Breast epithelium (tissue), 4 donors: ENCODE results near the gene CFH. TPM values are rescaled to one million over a fixed set of nuclear protein-coding genes. Genes with fewer than 3 reads are reported as not detected.

ENCODE experiments used
- DNase-seq, 2 donors: peaks; one replicate each; pipeline ENCODE4 v3.0.0-alpha.2; 2019; ENCODE audit warnings: low spot score in 2 of 2
- H3K27ac ChIP-seq, 2 donors: fragments of 200-600 bp; sonication (generic) in 1 of 2; one replicate each; pipeline ENCODE4 v1.5.1; 2016 to 2019; ENCODE audit warnings: mild to moderate bottlenecking in 1 of 2
- H3K27me3 ChIP-seq, 2 donors: fragments of 200-600 bp; sonication (generic) in 1 of 2; one replicate each; pipeline versions ENCODE4 v1.5.1 to v1.6.0; 2017 to 2019; ENCODE audit warnings: control low read depth in 1 of 2, mild to moderate bottlenecking in 1 of 2
- H3K36me3 ChIP-seq: fragments of 200-600 bp; one replicate; pipeline ENCODE4 v1.5.1; 2019
- H3K4me1 ChIP-seq, 2 donors: fragments of 200-600 bp; sonication (generic); one replicate each; pipeline ENCODE4 v1.5.1; 2016 to 2019; ENCODE audit warnings: control low read depth in 1 of 2
- H3K4me3 ChIP-seq, 3 donors: fragments of 200-600 bp; sonication (generic); 1 replicate in 2 of 3; 2 replicates in 1 of 3; pipeline ENCODE4 v1.5.1; 2016 to 2019; ENCODE audit warnings: mild to moderate bottlenecking in 3 of 3, moderate library complexity in 2 of 3
- H3K9me3 ChIP-seq, 2 donors: fragments of 200-600 bp; sonication (generic) in 1 of 2; one replicate each; pipeline ENCODE4 v1.5.1; 2016 to 2019; ENCODE audit warnings: control low read depth in 1 of 2
- POLR2A ChIP-seq: fragments of 450-650 bp; IDR thresholded peaks from one replicate; pipeline ENCODE4 v1.6.1; 2016; ENCODE audit warnings: antibody characterized with exemption, mild to moderate bottlenecking, moderate library complexity
- POLR2AphosphoS5 ChIP-seq, 3 donors: sonication (generic); formaldehyde crosslinking; IDR thresholded peaks; one replicate each; pipeline ENCODE4 v1.6.1; 2017; ENCODE audit warnings: antibody characterized with exemption in 3 of 3
- intact Hi-C: fragments of 100-400 bp; cut with DNase I; formaldehyde crosslinking; loops from one replicate; pipeline ENCODE4 v1.15.1; 2023; ENCODE audit warnings: low total_unique reads
- total RNA-seq, 3 donors: library from RNA; depleted of rRNA; stranded (reverse); fragments of >200 nt; gene quantifications; one replicate each; pipeline ENCODE4 v1.1.0, GENCODE V29; 2016
- TF ChIP-seq, protein P1 (sequence below), 3 donors: fragments of 450-650 bp; IDR thresholded peaks; one replicate each; pipeline ENCODE4 v1.5.1; 2016 to 2017; ENCODE audit warnings: antibody characterized with exemption in 3 of 3, mild to moderate bottlenecking in 3 of 3, moderate library complexity in 3 of 3

CFH gene
- total RNA-seq, 3 donors from 2014 or later, result 59.7 to 266 (median 82.3) TPM

GRCh38 chr1:196611873-196612272 lies 40.0 kb upstream of the CFH start:
- H3K9me3 ChIP-seq, result no peaks in the 10 kb centered on the region
- H3K4me1 ChIP-seq, result no peaks in the 10 kb centered on the region
- H3K4me3 ChIP-seq, result no peak overlapping the region
- intact Hi-C loops, result no loop called here
- peaks cover 0 to 7% of the 10 kb centered on the region in 2 donors for H3K27me3 ChIP-seq
- no peak overlapping the region for H3K27ac ChIP-seq
- TF ChIP-seq, protein P1, sequence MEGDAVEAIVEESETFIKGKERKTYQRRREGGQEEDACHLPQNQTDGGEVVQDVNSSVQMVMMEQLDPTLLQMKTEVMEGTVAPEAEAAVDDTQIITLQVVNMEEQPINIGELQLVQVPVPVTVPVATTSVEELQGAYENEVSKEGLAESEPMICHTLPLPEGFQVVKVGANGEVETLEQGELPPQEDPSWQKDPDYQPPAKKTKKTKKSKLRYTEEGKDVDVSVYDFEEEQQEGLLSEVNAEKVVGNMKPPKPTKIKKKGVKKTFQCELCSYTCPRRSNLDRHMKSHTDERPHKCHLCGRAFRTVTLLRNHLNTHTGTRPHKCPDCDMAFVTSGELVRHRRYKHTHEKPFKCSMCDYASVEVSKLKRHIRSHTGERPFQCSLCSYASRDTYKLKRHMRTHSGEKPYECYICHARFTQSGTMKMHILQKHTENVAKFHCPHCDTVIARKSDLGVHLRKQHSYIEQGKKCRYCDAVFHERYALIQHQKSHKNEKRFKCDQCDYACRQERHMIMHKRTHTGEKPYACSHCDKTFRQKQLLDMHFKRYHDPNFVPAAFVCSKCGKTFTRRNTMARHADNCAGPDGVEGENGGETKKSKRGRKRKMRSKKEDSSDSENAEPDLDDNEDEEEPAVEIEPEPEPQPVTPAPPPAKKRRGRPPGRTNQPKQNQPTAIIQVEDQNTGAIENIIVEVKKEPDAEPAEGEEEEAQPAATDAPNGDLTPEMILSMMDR (IDR thresholded peaks at IDR 0.05), result no peak
- no peak for TF ChIP-seq POLR2A
- no peak for TF ChIP-seq POLR2AphosphoS5 (IDR thresholded peaks at IDR 0.05)
- no peaks in the 10 kb centered on the region for H3K36me3 ChIP-seq
- DNase-seq, result no peak

DNA sequence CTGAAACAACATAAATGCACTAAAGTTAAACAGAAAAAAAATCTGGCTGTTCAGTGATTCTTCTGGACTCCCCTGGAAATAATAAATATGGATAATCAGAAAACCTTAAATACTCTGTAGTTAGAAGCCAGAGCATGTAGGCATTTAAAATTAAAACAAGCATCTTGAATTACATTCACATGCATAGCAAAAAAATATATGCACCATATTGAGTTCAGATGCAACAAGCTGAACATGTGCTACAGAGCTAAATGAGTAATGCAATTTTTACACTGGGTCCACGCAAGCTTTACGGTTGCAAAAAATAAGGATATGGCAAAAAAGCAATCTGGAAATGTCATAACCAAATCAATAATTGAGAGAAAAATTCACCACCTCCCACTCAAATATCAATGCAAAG lies 32.1 kb upstream of the CFH start:
- H3K4me3 ChIP-seq, result no peak overlapping the region
- DNase-seq, result no peak
- H3K36me3 ChIP-seq, result no peaks in the 10 kb centered on the region
- no peak overlapping the region for H3K27ac ChIP-seq
- intact Hi-C loops, result no loop called here
- no peaks in the 10 kb centered on the region for H3K27me3 ChIP-seq
- no peaks in the 10 kb centered on the region for H3K9me3 ChIP-seq
- no peaks in the 10 kb centered on the region for H3K4me1 ChIP-seq
- TF ChIP-seq, protein P1 (IDR thresholded peaks at IDR 0.05), result no peak
- no peak for TF ChIP-seq POLR2AphosphoS5 (IDR thresholded peaks at IDR 0.05)
- TF ChIP-seq POLR2A, result no peak

DNA sequence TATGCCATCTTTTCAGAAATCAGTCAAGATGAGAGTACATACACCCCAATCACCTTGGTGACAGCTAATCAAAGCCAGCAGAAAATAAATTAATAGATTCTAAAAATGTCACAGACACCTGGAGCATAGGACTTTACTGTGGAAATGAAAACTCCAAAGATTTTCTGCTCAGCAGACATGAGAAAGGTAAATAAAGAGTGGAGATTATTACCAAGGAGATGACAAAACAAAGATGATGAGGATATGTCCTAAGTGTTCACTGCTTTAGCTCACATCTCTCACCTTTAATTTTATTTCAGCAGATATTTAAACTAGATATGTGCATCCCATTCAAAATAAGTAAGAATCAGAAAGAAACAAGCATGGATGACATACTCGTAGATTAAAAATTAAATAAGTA lies 28.8 kb upstream of the CFH start:
- Histone ChIP-seq H3K27ac (no peak overlapping the region), H3K9me3 (peaks cover 0 to 4% of the 10 kb centered on the region in 2 donors), H3K36me3 (no peaks in the 10 kb centered on the region), H3K4me1 (no peaks in the 10 kb centered on the region), H3K4me3 (no peak overlapping the region), H3K27me3 (no peaks in the 10 kb centered on the region)
- intact Hi-C loops, result no loop called here
- DNase-seq, result no peak
- TF ChIP-seq POLR2AphosphoS5 (IDR thresholded peaks at IDR 0.05) (no peak), POLR2A (no peak)
- TF ChIP-seq, protein P1 (IDR thresholded peaks at IDR 0.05), result no peak

DNA sequence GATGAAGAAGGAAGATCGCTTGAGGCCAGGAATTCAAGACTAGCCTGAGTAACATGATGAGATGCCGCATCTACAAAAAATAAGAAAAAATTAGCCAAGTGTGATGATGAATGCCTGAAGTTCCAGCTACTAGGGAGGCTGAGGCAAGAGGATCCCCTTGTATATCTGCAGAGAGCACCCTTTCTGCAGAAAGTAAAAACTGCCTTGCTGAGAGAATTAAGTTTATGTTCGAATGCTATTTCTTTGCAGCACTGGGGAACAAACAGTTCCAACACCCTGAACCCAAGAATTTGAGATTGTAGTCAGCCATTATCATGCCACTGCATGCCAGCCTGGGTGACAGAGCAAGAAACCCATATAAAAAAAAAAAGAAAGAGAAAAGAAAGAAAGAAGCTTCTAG lies 23.0 kb upstream of the CFH start:
- intact Hi-C loops, result no loop called here
- H3K9me3 ChIP-seq, result peaks cover 7 to 15% of the 10 kb centered on the region in 2 donors
- no peaks in the 10 kb centered on the region for H3K36me3 ChIP-seq
- DNase-seq, result no peak
- no peaks in the 10 kb centered on the region for H3K4me1 ChIP-seq
- TF ChIP-seq, protein P1 (IDR thresholded peaks at IDR 0.05), result no peak
- no peak for TF ChIP-seq POLR2AphosphoS5 (IDR thresholded peaks at IDR 0.05)
- H3K27ac ChIP-seq, result no peak overlapping the region
- no peaks in the 10 kb centered on the region for H3K27me3 ChIP-seq
- no peak overlapping the region for H3K4me3 ChIP-seq

- Histone ChIP-seq H3K27me3 (no peaks in the 10 kb centered on the region), H3K36me3 (no peaks in the 10 kb centered on the region), H3K27ac (no peak overlapping the region), H3K9me3 (no peaks in the 10 kb centered on the region), H3K4me1 (no peaks in the 10 kb centered on the region), H3K4me3 (no peak overlapping the region)
- TF ChIP-seq POLR2AphosphoS5 (IDR thresholded peaks at IDR 0.05) (no peak), POLR2A (no peak)
- TF ChIP-seq, protein P1 (IDR thresholded peaks at IDR 0.05), result no peak
- intact Hi-C loops, result no loop called here
- no peak for DNase-seq
Measured at GRCh38 chr1:196637606-196638005, 14.2 kb upstream of the CFH start.
